K562 (cell line): ENCODE data around the gene TNIP1. TPM values are rescaled to one million over a fixed set of nuclear protein-coding genes. Genes with fewer than 3 reads are reported as not detected.

Experiments used
- polyA plus RNA-seq, 8 experiments: library from polyadenylated mRNA; depleted of rRNA in 4 of 8; stranded (reverse) in 5 of 8; unstranded in 3 of 8; fragments of >200 nt; fragmentation: Nextera tagmentation in 2 of 8; fragmentation: Illumina TruSeq in 1 of 8; extraction: Ambion mirVana in 2 of 8; extraction: Trizol in 1 of 8; gene quantifications; 2 replicates each; pipeline versions ENCODE4 v1.2.1 to v1.2.3, GENCODE V29; 2011 to 2014; ENCODE audit warnings: inconsistent platforms in 1 of 8, missing spikeins in 1 of 8
- total RNA-seq, 7 experiments: library from RNA; depleted of rRNA in 6 of 7; stranded (reverse); fragments of >200 nt in 6 of 7; fragmentation: Illumina TruSeq in 2 of 7; extraction: Trizol in 2 of 7; gene quantifications; 2 replicates each; pipeline versions ENCODE4 v1.2.1 to v1.2.3, GENCODE V29; 2011 to 2021; ENCODE audit warnings: low replicate concordance in 1 of 7

The TNIP1 gene
- total and polyA plus RNA-seq, 9 of the 15 experiments (the other 6 are each of a cell fraction or from before 2014, with no cell fraction given) = 0.46 to 41.0 (median 24.6) TPM

Other genes with a start within 250 kb of the TNIP1 start
- 0.24 TPM in 1 of 2 replicates, not detected in the other for gene IRGM, start 234.5 kb downstream of the TNIP1 start, total RNA-seq (2014; rRNA removed)
- gene IRGM, start 234.5 kb downstream of the TNIP1 start, total RNA-seq (2014; rRNA removed; fragmentation: Illumina TruSeq; extraction: Trizol) = 0.16 TPM in 1 of 2 replicates, not detected in the other
- gene IRGM, start 234.5 kb downstream of the TNIP1 start, total RNA-seq (2015; rRNA removed; fragmentation: Illumina TruSeq; extraction: Trizol) = 0.22 TPM in 1 of 2 replicates, not detected in the other
- not detected in 2 replicates for gene IRGM, start 234.5 kb downstream of the TNIP1 start, total RNA-seq (2021)
- 0.15 TPM in 1 of 2 replicates, not detected in the other for gene IRGM, start 234.5 kb downstream of the TNIP1 start, polyA plus RNA-seq (2011; rRNA removed)
- gene IRGM, start 234.5 kb downstream of the TNIP1 start, polyA plus RNA-seq (2014; fragmentation: Illumina TruSeq; extraction: Trizol) = 0.09 and 0.15 TPM in 2 replicates
- not detected for gene IRGM, start 234.5 kb downstream of the TNIP1 start, polyA plus RNA-seq (2014; fragmentation: Nextera tagmentation; extraction: Ambion mirVana)
- gene IRGM, start 234.5 kb downstream of the TNIP1 start, polyA plus RNA-seq (2014; rRNA removed) = not detected in 2 replicates
- 7.7 and 8.2 TPM in 2 replicates for gene ZNF300, start 176.1 kb downstream of the TNIP1 start, total RNA-seq (2014; rRNA removed)
- gene ZNF300, start 176.1 kb downstream of the TNIP1 start, total RNA-seq (2014; rRNA removed; fragmentation: Illumina TruSeq; extraction: Trizol) = 11.1 and 12.5 TPM in 2 replicates
- 11.2 and 11.9 TPM in 2 replicates for gene ZNF300, start 176.1 kb downstream of the TNIP1 start, total RNA-seq (2015; rRNA removed; fragmentation: Illumina TruSeq; extraction: Trizol)
- gene ZNF300, start 176.1 kb downstream of the TNIP1 start, total RNA-seq (2021) = 7.6 and 8.1 TPM in 2 replicates
- gene ZNF300, start 176.1 kb downstream of the TNIP1 start, polyA plus RNA-seq (2011; rRNA removed) = 1.6 and 8.8 TPM in 2 replicates
- gene ZNF300, start 176.1 kb downstream of the TNIP1 start, polyA plus RNA-seq (2014; fragmentation: Illumina TruSeq; extraction: Trizol) = 9.8 and 11.7 TPM in 2 replicates
- 10 to 100 TPM in 1 of 2 experiments, 1 to 10 TPM in 1; 4.4 to 11.9 TPM for gene ZNF300, start 176.1 kb downstream of the TNIP1 start, polyA plus RNA-seq (2014; fragmentation: Nextera tagmentation; extraction: Ambion mirVana)
- 13.2 and 14.2 TPM in 2 replicates for gene ZNF300, start 176.1 kb downstream of the TNIP1 start, polyA plus RNA-seq (2014; rRNA removed)
- gene GPX3, start 60.4 kb downstream of the TNIP1 start, total RNA-seq (2014; rRNA removed) = not detected in 2 replicates
- not detected in 2 replicates for gene GPX3, start 60.4 kb downstream of the TNIP1 start, total RNA-seq (2014; rRNA removed; fragmentation: Illumina TruSeq; extraction: Trizol)
- gene GPX3, start 60.4 kb downstream of the TNIP1 start, total RNA-seq (2015; rRNA removed; fragmentation: Illumina TruSeq; extraction: Trizol) = not detected in 2 replicates
- gene GPX3, start 60.4 kb downstream of the TNIP1 start, total RNA-seq (2021) = 0.72 and 0.86 TPM in 2 replicates
- 0.16 TPM in 1 of 2 replicates, not detected in the other for gene GPX3, start 60.4 kb downstream of the TNIP1 start, polyA plus RNA-seq (2011; rRNA removed)
- 0.25 TPM in 1 of 2 replicates, not detected in the other for gene GPX3, start 60.4 kb downstream of the TNIP1 start, polyA plus RNA-seq (2014; fragmentation: Illumina TruSeq; extraction: Trizol)
- gene GPX3, start 60.4 kb downstream of the TNIP1 start, polyA plus RNA-seq (2014; fragmentation: Nextera tagmentation; extraction: Ambion mirVana) = not detected
- gene GPX3, start 60.4 kb downstream of the TNIP1 start, polyA plus RNA-seq (2014; rRNA removed) = not detected in 2 replicates
- gene ANXA6, start 76.7 kb upstream of the TNIP1 start, total RNA-seq (2014; rRNA removed) = 8.1 and 11.8 TPM in 2 replicates
- gene ANXA6, start 76.7 kb upstream of the TNIP1 start, total RNA-seq (2014; rRNA removed; fragmentation: Illumina TruSeq; extraction: Trizol) = 7.8 and 9.6 TPM in 2 replicates
- gene ANXA6, start 76.7 kb upstream of the TNIP1 start, total RNA-seq (2015; rRNA removed; fragmentation: Illumina TruSeq; extraction: Trizol) = 12.0 and 13.2 TPM in 2 replicates
- 11.6 and 12.0 TPM in 2 replicates for gene ANXA6, start 76.7 kb upstream of the TNIP1 start, total RNA-seq (2021)
- gene ANXA6, start 76.7 kb upstream of the TNIP1 start, polyA plus RNA-seq (2011; rRNA removed) = 8.1 and 27.2 TPM in 2 replicates
- 10.1 and 10.4 TPM in 2 replicates for gene ANXA6, start 76.7 kb upstream of the TNIP1 start, polyA plus RNA-seq (2014; fragmentation: Illumina TruSeq; extraction: Trizol)
- 1 to 10 TPM in 1 of 2 experiments, under 1 TPM in 1; 0.70 to 1.9 TPM for gene ANXA6, start 76.7 kb upstream of the TNIP1 start, polyA plus RNA-seq (2014; fragmentation: Nextera tagmentation; extraction: Ambion mirVana)
- gene ANXA6, start 76.7 kb upstream of the TNIP1 start, polyA plus RNA-seq (2014; rRNA removed) = 8.3 and 8.8 TPM in 2 replicates
- gene CCDC69, start 143.1 kb upstream of the TNIP1 start, total RNA-seq (2014; rRNA removed) = 8.0 and 10.7 TPM in 2 replicates
- 7.2 and 7.3 TPM in 2 replicates for gene CCDC69, start 143.1 kb upstream of the TNIP1 start, total RNA-seq (2014; rRNA removed; fragmentation: Illumina TruSeq; extraction: Trizol)
- gene CCDC69, start 143.1 kb upstream of the TNIP1 start, total RNA-seq (2015; rRNA removed; fragmentation: Illumina TruSeq; extraction: Trizol) = 10.4 and 10.6 TPM in 2 replicates
- 7.5 and 7.6 TPM in 2 replicates for gene CCDC69, start 143.1 kb upstream of the TNIP1 start, total RNA-seq (2021)
- 11.5 and 12.2 TPM in 2 replicates for gene CCDC69, start 143.1 kb upstream of the TNIP1 start, polyA plus RNA-seq (2011; rRNA removed)
- gene CCDC69, start 143.1 kb upstream of the TNIP1 start, polyA plus RNA-seq (2014; fragmentation: Illumina TruSeq; extraction: Trizol) = 9.6 and 11.1 TPM in 2 replicates
- gene CCDC69, start 143.1 kb upstream of the TNIP1 start, polyA plus RNA-seq (2014; fragmentation: Nextera tagmentation; extraction: Ambion mirVana) = 1 to 10 TPM in 1 of 2 experiments, under 1 TPM in 1; 0.65 to 1.5 TPM
- 6.6 and 7.2 TPM in 2 replicates for gene CCDC69, start 143.1 kb upstream of the TNIP1 start, polyA plus RNA-seq (2014; rRNA removed)
- gene GM2A, start 172.2 kb upstream of the TNIP1 start, total RNA-seq (2014; rRNA removed) = 9.9 and 12.4 TPM in 2 replicates
- 11.9 and 12.3 TPM in 2 replicates for gene GM2A, start 172.2 kb upstream of the TNIP1 start, total RNA-seq (2014; rRNA removed; fragmentation: Illumina TruSeq; extraction: Trizol)
- gene GM2A, start 172.2 kb upstream of the TNIP1 start, total RNA-seq (2015; rRNA removed; fragmentation: Illumina TruSeq; extraction: Trizol) = 34.0 and 36.0 TPM in 2 replicates
- 13.2 and 14.4 TPM in 2 replicates for gene GM2A, start 172.2 kb upstream of the TNIP1 start, total RNA-seq (2021)
- gene GM2A, start 172.2 kb upstream of the TNIP1 start, polyA plus RNA-seq (2011; rRNA removed) = 5.8 and 9.1 TPM in 2 replicates
- 10.6 and 11.1 TPM in 2 replicates for gene GM2A, start 172.2 kb upstream of the TNIP1 start, polyA plus RNA-seq (2014; fragmentation: Illumina TruSeq; extraction: Trizol)
- gene GM2A, start 172.2 kb upstream of the TNIP1 start, polyA plus RNA-seq (2014; fragmentation: Nextera tagmentation; extraction: Ambion mirVana) = 1 to 10 TPM; 7.1 to 10.0 TPM
- 7.3 TPM in 2 replicates for gene GM2A, start 172.2 kb upstream of the TNIP1 start, polyA plus RNA-seq (2014; rRNA removed)
- not detected in 2 replicates for gene SLC36A3, start 222.7 kb upstream of the TNIP1 start, total RNA-seq (2014; rRNA removed)
- not detected in 2 replicates for gene SLC36A3, start 222.7 kb upstream of the TNIP1 start, total RNA-seq (2014; rRNA removed; fragmentation: Illumina TruSeq; extraction: Trizol)
- not detected in 2 replicates for gene SLC36A3, start 222.7 kb upstream of the TNIP1 start, total RNA-seq (2015; rRNA removed; fragmentation: Illumina TruSeq; extraction: Trizol)
- not detected in 2 replicates for gene SLC36A3, start 222.7 kb upstream of the TNIP1 start, total RNA-seq (2021)
- gene SLC36A3, start 222.7 kb upstream of the TNIP1 start, polyA plus RNA-seq (2011; rRNA removed) = not detected in 2 replicates
- not detected in 2 replicates for gene SLC36A3, start 222.7 kb upstream of the TNIP1 start, polyA plus RNA-seq (2014; fragmentation: Illumina TruSeq; extraction: Trizol)
- not detected for gene SLC36A3, start 222.7 kb upstream of the TNIP1 start, polyA plus RNA-seq (2014; fragmentation: Nextera tagmentation; extraction: Ambion mirVana)
- gene SLC36A3, start 222.7 kb upstream of the TNIP1 start, polyA plus RNA-seq (2014; rRNA removed) = not detected in 2 replicates